Chondrocyte (in vitro differentiated cells): ENCODE data around the gene LYPD6. TPM values are rescaled to one million over a fixed set of nuclear protein-coding genes. Genes with fewer than 3 reads are reported as not detected.

Experiments
- DNase-seq: peaks from one replicate; pipeline ENCODE4 v3.0.0; 2021; ENCODE audit warnings: mixed read lengths, low spot score
- H3K27ac Mint-ChIP-seq: one replicate; pipeline ENCODE4 v1.8.0; 2021; ENCODE audit warnings: mild to moderate bottlenecking, moderate library complexity, mixed read lengths; ENCODE audit not compliant: unreplicated experiment
- H3K27me3 Mint-ChIP-seq: 2 replicates; pipeline ENCODE4 v1.8.0; 2021; ENCODE audit warnings: low read depth, mixed read lengths
- H3K36me3 Mint-ChIP-seq: 2 replicates; pipeline ENCODE4 v1.8.0; 2021; ENCODE audit warnings: low read depth, mixed read lengths
- H3K4me1 Mint-ChIP-seq: 2 replicates; pipeline ENCODE4 v1.8.0; 2021; ENCODE audit warnings: low read depth, mild to moderate bottlenecking, mixed read lengths
- H3K4me3 Mint-ChIP-seq: one replicate; pipeline ENCODE4 v1.8.0; 2021; ENCODE audit warnings: mild to moderate bottlenecking, moderate library complexity, mixed read lengths; ENCODE audit not compliant: unreplicated experiment
- H3K9me3 Mint-ChIP-seq: 2 replicates; pipeline ENCODE4 v1.8.0; 2021; ENCODE audit warnings: low read depth, mixed read lengths
- total RNA-seq: library from RNA; stranded (reverse); gene quantifications from 3 replicates; pipeline ENCODE4 v1.2.1, GENCODE V29; 2021
- TF ChIP-seq, protein P1 (sequence below): fragments of 200-600 bp; sonication (generic); IDR thresholded peaks from 2 replicates; pipeline ENCODE4 v1.5.0; 2021; ENCODE audit warnings: antibody characterized with exemption, mild to moderate bottlenecking, moderate library complexity

LYPD6 gene
- total RNA-seq, 1 donor from 2014 or later: 0.57 TPM

DNA sequence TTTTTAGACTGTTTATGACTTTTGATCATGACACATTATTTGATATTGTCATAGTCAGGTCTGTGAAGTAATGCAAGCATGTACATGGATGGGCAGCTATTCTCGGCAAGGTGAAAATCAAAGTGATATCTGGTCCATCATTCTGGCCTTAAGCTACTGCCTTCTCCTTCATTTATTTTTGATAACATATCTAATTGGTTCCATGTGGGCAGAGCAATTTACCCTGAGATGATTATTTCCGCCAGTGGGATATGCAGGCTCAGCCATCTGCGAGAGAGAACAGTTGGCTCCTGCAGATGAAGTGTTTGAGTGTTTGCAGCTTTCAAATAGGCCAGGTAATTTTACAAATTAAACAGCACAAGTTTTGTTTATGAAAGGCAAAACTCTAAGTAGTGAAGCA is 116.4 kb downstream of the LYPD6 start:
- DNase-seq: no peak
- H3K4me1 Mint-ChIP-seq: no peaks in the 10 kb centered on the region
- no peaks in the 10 kb centered on the region for H3K36me3 Mint-ChIP-seq
- H3K27ac Mint-ChIP-seq: no peak overlapping the region
- no peaks in the 10 kb centered on the region for H3K9me3 Mint-ChIP-seq
- no peak overlapping the region for H3K4me3 Mint-ChIP-seq
- no peaks in the 10 kb centered on the region for H3K27me3 Mint-ChIP-seq
- TF ChIP-seq, protein P1, sequence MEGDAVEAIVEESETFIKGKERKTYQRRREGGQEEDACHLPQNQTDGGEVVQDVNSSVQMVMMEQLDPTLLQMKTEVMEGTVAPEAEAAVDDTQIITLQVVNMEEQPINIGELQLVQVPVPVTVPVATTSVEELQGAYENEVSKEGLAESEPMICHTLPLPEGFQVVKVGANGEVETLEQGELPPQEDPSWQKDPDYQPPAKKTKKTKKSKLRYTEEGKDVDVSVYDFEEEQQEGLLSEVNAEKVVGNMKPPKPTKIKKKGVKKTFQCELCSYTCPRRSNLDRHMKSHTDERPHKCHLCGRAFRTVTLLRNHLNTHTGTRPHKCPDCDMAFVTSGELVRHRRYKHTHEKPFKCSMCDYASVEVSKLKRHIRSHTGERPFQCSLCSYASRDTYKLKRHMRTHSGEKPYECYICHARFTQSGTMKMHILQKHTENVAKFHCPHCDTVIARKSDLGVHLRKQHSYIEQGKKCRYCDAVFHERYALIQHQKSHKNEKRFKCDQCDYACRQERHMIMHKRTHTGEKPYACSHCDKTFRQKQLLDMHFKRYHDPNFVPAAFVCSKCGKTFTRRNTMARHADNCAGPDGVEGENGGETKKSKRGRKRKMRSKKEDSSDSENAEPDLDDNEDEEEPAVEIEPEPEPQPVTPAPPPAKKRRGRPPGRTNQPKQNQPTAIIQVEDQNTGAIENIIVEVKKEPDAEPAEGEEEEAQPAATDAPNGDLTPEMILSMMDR: no peak

DNA sequence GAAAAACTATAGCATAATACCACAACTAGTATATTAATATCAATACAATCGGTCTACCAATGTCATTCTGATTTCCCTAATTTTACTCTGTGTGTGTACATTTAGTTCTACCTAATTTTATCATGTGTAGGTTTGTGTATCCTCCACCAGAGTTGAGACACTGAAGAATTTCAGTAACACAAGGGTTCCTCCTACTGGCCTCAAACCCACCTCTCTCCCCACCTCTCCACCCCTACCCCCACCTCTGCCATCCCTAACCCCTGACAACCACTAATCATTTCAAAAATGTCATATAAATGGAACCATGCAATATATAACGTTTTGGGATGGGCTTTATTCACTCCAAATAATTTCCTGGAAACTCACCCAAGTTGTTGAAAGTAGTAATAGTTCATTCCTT is 117.9 kb downstream of the LYPD6 start:
- Mint-ChIP-seq H3K27me3 (no peaks in the 10 kb centered on the region), H3K27ac (no peak overlapping the region), H3K36me3 (no peaks in the 10 kb centered on the region), H3K4me1 (no peaks in the 10 kb centered on the region), H3K4me3 (no peak overlapping the region), H3K9me3 (no peaks in the 10 kb centered on the region)
- TF ChIP-seq, protein P1: no peak
- no peak for DNase-seq

DNA sequence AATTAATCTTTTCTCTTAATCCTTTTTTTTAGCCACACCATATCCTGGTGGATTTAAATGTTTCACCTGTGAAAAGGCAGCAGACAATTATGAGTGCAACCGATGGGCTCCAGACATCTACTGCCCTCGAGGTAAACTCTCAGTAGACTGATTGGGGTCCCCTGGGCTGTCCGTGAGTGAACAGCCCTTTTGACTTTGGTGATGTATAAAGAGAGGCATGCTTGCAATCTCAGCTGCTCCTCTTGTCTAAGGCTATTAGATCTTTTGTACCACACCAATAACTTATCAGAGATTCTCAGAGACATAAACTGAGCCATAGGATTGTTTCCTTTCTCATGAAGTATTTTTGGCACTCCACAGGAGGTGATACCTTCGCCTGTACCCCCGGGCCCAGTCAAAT is 118.6 kb downstream of the LYPD6 start:
- TF ChIP-seq, protein P1: no peak
- H3K4me3 Mint-ChIP-seq: no peak overlapping the region
- no peak for DNase-seq
- no peak overlapping the region for H3K27ac Mint-ChIP-seq
- H3K36me3 Mint-ChIP-seq: no peaks in the 10 kb centered on the region
- no peaks in the 10 kb centered on the region for H3K4me1 Mint-ChIP-seq
- H3K9me3 Mint-ChIP-seq: no peaks in the 10 kb centered on the region
- H3K27me3 Mint-ChIP-seq: no peaks in the 10 kb centered on the region

DNA sequence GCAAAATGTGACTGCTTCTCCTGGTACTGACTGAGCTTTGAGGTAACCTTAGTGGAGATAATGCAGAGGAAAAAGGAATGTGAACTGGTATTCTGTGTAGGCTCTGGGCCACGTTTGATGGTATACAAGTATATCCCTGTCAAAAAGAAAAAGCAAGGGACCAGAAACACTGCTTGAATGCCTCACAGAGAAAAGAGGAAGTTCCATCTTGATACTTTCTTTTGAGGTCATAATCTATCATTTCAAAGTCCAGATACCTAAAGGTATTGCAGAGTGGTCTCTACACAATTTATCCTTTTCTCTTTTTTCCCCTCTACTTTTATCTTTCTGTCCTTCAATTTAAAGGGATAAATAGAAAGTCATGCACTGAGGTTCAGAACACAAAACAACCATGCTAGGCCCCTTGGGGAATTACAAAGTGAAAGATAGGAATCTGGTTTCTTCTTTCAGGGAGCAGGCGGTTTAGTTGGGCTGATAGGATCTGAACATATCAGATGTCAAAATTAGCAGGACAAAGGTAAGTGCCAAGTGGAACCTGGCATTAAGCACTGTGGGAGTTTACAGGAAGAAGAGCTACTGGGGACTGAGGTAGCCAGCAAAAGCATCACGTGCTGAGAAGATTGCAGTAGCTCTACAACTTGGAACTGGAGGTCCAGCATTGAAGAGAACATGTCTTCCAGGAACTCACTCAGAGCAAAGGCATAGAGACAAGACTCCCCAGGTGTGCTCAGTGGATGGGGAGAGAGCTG is 121.2 kb downstream of the LYPD6 start:
- no peaks in the 10 kb centered on the region for H3K27me3 Mint-ChIP-seq
- no peak overlapping the region for H3K27ac Mint-ChIP-seq
- H3K36me3 Mint-ChIP-seq: no peaks in the 10 kb centered on the region
- H3K4me1 Mint-ChIP-seq: no peaks in the 10 kb centered on the region
- H3K4me3 Mint-ChIP-seq: no peak overlapping the region
- H3K9me3 Mint-ChIP-seq: no peaks in the 10 kb centered on the region
- DNase-seq: no peak
- TF ChIP-seq, protein P1: no peak

DNA sequence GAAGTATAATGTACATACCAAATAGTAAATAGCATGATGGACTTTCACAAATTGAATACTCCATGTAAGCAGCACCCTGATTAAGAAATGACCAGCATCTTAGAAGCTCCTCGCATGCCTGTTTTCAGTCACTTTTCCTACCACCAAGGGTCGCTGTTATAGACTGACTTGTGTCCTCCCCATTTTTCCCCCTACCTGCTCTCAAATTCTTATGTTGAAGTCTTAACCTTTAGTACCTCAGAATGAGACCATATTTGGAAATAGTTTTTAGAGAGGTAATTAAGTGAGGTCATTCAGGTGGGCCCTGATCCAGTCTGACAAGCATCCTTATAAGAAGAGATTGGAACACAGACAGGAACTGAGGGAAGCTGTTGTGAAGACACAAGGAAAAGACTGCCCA is 125.9 kb downstream of the LYPD6 start:
- DNase-seq: no peak
- peaks cover 2% of the 10 kb centered on the region for H3K36me3 Mint-ChIP-seq
- TF ChIP-seq, protein P1: no peak
- H3K4me3 Mint-ChIP-seq: no peak overlapping the region
- H3K4me1 Mint-ChIP-seq: no peaks in the 10 kb centered on the region
- H3K9me3 Mint-ChIP-seq: peaks cover 20% of the 10 kb centered on the region
- H3K27ac Mint-ChIP-seq: no peak overlapping the region
- no peaks in the 10 kb centered on the region for H3K27me3 Mint-ChIP-seq
